Ovary (tissue), 9 donors: Measurements from ENCODE around the gene RABGAP1L. TPM values are rescaled to one million over a fixed set of nuclear protein-coding genes. Genes with fewer than 3 reads are reported as not detected.

Source experiments
- DNase-seq, 5 donors: peaks; one replicate each; pipeline ENCODE4 v3.0.0-alpha.2; 2019 to 2020
- H3K27ac ChIP-seq, 2 donors: fragments of 200-600 bp; one replicate each; pipeline versions ENCODE4 v1.5.1 to v1.8.0; 2019 to 2022
- H3K27me3 ChIP-seq: fragments of 200-600 bp; one replicate; pipeline ENCODE4 v1.8.0; 2022
- H3K36me3 ChIP-seq: fragments of 200-600 bp; sonication (generic); one replicate; pipeline ENCODE4 v1.5.1; 2019
- H3K4me1 ChIP-seq: one replicate; pipeline ENCODE4 v1.8.1; 2013; ENCODE audit warnings: mild to moderate bottlenecking, moderate library complexity; ENCODE audit not compliant: insufficient read depth
- H3K4me3 ChIP-seq: fragments of 200-600 bp; sonication (generic); one replicate; pipeline ENCODE4 v1.5.1; 2017
- H3K9me3 ChIP-seq, 2 donors: fragments of 200-600 bp in 1 of 2; sonication (generic) in 1 of 2; one replicate each; pipeline versions ENCODE4 v1.5.1 to v1.8.1; 2013 to 2019; ENCODE audit warnings: mild to moderate bottlenecking in 1 of 2, moderate library complexity in 1 of 2
- EP300 ChIP-seq: sonication (generic); formaldehyde crosslinking; IDR thresholded peaks from one replicate; pipeline ENCODE4 v1.6.1; 2017; ENCODE audit warnings: antibody characterized with exemption
- POLR2A ChIP-seq: fragments of 450-650 bp; IDR thresholded peaks from one replicate; pipeline ENCODE4 v1.6.1; 2017; ENCODE audit warnings: antibody characterized with exemption, mild to moderate bottlenecking, moderate library complexity
- WGBS, 3 donors: extraction: QIAGEN DNeasy Blood & Tissue Kit in 1 of 3; methylation state at CpG; one replicate each; pipeline versions ENCODE4 v1.1.5 to v1.1.7; 2013 to 2017; 5-methylcytosine and 5-hydroxymethylcytosine counted together
- intact Hi-C, 4 donors: fragments of 100-400 bp; cut with DNase I; formaldehyde crosslinking; loops; one replicate each; pipeline versions ENCODE4 v1.11.0 to v1.15.1; 2022 to 2023
- polyA plus RNA-seq, 2 donors: library from polyadenylated mRNA; stranded (reverse); fragments of 200-250 nt in 1 of 2; fragments of 350-450 nt in 1 of 2; fragmentation: Illumina TruSeq in 1 of 2; extraction: RNeasy Lipid Tissue Mini Kit (QIAGEN cat#74804) in 1 of 2; gene quantifications; one replicate each; pipeline ENCODE4 v1.2.3, GENCODE V29; 2013 to 2014
- total RNA-seq, 7 donors: library from RNA; depleted of rRNA in 2 of 7; stranded (reverse); fragments of >200 nt in 2 of 7; fragmentation: NEBNext Ultra II Directional in 3 of 7; extraction: Animal tissue kit (Norgen Biotek cat#: 25700) in 3 of 7; gene quantifications; one replicate each; pipeline versions ENCODE4 v1.1.0 to v1.2.4, GENCODE V29; 2016 to 2023
- TF ChIP-seq, protein P1 (sequence below), 3 donors: fragments of 450-650 bp in 2 of 3; fragments of 200-600 bp in 1 of 3; IDR thresholded peaks; one replicate each; pipeline versions ENCODE4 v1.5.1 to v1.8.0; 2016 to 2022; ENCODE audit warnings: antibody characterized with exemption in 3 of 3, mild to moderate bottlenecking in 1 of 3
- donor health status: DM: no; HTN: no; CAD: no; lungs with moderate emphysema.
- donor health status: DM: no; HTN: no; CAD: no.
- donor health status: Bipolar disorder and iron deficiency.
- donor health status: DM: yes; HTN: yes; CAD: no.
- donor health status: DM: no; HTN: no; CAD: no.
- donor health status: DM: yes; HTN: yes; CAD: no.

RABGAP1L gene
- total and polyA plus RNA-seq, 9 donors, result 17.1 to 56.5 (median 43.6) TPM

DNA sequence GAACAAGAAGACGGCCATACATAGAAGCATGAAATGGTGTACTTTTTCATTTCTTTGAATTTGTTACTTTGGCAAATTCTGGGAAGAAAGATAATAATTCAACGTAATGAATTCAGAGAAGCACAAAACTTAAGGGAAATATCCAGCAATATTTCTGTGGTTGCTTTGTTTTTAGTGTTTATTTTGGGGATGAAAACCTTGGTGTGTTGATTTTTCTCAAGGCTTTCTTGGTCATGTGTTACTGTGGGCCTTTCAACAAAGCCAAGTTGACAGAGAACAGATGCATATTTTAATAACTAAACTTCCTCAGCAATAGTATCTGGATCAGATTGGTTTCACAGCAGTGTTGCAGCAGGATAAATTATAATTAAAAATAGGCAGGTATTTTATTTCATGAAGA is 561.9 kb downstream of the RABGAP1L start:
- intact Hi-C loops, result no loop called here
- DNase-seq, result no peak
- Histone ChIP-seq H3K36me3 (no peaks in the 10 kb centered on the region), H3K4me3 (no peak overlapping the region), H3K27me3 (no peaks in the 10 kb centered on the region), H3K27ac (no peak overlapping the region), H3K9me3 (no peaks in the 10 kb centered on the region), H3K4me1 (no peaks in the 10 kb centered on the region)
- TF ChIP-seq EP300 (no peak), POLR2A (no peak)
- TF ChIP-seq, protein P1, sequence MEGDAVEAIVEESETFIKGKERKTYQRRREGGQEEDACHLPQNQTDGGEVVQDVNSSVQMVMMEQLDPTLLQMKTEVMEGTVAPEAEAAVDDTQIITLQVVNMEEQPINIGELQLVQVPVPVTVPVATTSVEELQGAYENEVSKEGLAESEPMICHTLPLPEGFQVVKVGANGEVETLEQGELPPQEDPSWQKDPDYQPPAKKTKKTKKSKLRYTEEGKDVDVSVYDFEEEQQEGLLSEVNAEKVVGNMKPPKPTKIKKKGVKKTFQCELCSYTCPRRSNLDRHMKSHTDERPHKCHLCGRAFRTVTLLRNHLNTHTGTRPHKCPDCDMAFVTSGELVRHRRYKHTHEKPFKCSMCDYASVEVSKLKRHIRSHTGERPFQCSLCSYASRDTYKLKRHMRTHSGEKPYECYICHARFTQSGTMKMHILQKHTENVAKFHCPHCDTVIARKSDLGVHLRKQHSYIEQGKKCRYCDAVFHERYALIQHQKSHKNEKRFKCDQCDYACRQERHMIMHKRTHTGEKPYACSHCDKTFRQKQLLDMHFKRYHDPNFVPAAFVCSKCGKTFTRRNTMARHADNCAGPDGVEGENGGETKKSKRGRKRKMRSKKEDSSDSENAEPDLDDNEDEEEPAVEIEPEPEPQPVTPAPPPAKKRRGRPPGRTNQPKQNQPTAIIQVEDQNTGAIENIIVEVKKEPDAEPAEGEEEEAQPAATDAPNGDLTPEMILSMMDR (IDR thresholded peaks at IDR 0.05), result no peak
- WGBS, 3 donors, result 9 to 30% (median 18%) methylated on average over 2 of the region's 2 CpGs

DNA sequence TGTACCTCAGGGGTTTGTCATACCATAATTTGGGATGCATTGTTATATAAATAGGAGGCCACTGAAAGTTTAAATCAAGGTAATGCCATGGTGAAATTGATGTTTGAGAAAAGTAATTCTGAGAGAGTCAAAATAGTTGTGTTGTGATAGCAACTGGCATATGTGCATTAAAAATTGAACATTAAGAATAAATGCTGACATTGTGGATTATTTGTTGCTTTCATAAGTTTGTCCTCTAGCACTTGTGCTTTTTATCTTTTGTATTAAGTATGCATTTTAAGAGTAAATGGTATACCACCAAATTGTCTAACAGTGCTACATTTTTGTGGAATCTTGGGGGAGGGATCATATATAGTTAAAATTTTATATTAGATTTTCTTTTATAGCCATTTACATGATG is 564.5 kb downstream of the RABGAP1L start:
- Histone ChIP-seq H3K4me1 (no peaks in the 10 kb centered on the region), H3K27me3 (no peaks in the 10 kb centered on the region), H3K4me3 (no peak overlapping the region), H3K9me3 (no peaks in the 10 kb centered on the region), H3K27ac (no peak overlapping the region), H3K36me3 (no peaks in the 10 kb centered on the region)
- intact Hi-C loops, result no loop called here
- TF ChIP-seq EP300 (no peak), POLR2A (no peak)
- TF ChIP-seq, protein P1 (IDR thresholded peaks at IDR 0.05), result no peak
- no peak for DNase-seq

DNA sequence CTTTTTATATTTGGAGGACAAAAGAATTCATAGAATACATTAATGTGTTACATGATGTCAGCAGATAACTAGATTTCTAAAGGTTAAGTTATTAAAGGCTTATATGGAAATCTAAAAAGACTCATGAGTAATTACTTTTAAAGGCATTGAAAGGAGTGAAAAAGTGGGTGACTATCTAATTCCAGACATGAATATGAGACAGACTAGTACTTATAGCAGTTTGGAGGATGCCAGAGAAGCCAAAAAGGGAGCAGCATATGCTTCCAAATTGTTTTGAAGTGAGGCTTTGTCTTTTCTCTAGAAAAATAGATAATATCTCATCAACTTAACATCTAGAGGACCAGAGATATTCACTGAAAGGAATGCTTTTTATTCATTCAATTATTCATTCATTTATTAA is 564.9 kb downstream of the RABGAP1L start:
- Histone ChIP-seq H3K27ac (no peak overlapping the region), H3K27me3 (no peaks in the 10 kb centered on the region), H3K9me3 (no peaks in the 10 kb centered on the region), H3K4me1 (no peaks in the 10 kb centered on the region), H3K36me3 (no peaks in the 10 kb centered on the region), H3K4me3 (no peak overlapping the region)
- DNase-seq, result no peak
- intact Hi-C loops, result no loop called here
- TF ChIP-seq EP300, result no peak
- TF ChIP-seq POLR2A, result no peak
- TF ChIP-seq, protein P1 (IDR thresholded peaks at IDR 0.05), result no peak

DNA sequence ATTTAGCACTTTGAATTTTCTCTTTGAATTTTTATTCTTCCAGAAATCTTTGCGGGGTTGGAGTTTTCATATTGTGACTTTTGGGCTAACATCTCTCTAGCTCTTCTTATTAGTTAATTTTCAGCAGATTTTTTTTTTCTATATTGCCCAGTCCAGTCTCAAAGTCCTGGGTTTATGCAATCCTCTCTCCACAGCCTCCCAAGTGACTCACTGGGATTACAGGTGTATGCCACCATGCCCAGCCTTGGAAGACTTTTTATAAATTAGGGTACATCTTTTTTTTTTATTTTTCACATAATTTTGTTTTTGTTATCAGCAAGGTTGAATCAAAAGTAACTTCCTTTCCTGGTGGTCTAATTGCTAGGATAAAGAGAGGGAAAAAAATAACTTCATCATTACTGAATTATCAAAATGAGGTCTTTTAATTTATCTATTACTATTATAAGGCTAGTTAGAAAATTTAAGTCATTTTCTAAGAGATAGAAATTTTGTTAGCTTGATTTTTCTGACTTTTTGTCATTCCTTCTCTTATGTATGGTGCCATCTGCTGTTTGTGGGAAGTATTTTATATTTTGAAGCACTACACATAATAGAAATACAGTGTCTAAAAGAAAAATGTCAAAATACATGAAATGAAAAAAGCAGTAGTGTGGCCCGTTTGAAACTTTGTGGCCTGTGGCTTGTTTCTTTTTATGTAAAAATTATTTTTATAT is 567.0 kb downstream of the RABGAP1L start:
- H3K4me1 ChIP-seq, result no peaks in the 10 kb centered on the region
- no peaks in the 10 kb centered on the region for H3K27me3 ChIP-seq
- no peak overlapping the region for H3K4me3 ChIP-seq
- no peak overlapping the region for H3K27ac ChIP-seq
- H3K36me3 ChIP-seq, result no peaks in the 10 kb centered on the region
- TF ChIP-seq POLR2A (no peak), EP300 (no peak)
- TF ChIP-seq, protein P1 (IDR thresholded peaks at IDR 0.05), result no peak
- intact Hi-C loops, result loop anchor here in 1 of 4 donors (5.0 kb wide), 1 partner anchor 841 kb away; no protein-coding TSS in a partner anchor
- H3K9me3 ChIP-seq, result no peaks in the 10 kb centered on the region
- 46 to 56% (median 52%) methylated on average over 2 of the region's 2 CpGs for WGBS, 3 donors
- no peak for DNase-seq
